HCT116 (cell line): Measurements from ENCODE around the gene GAMT. TPM values are rescaled to one million over a fixed set of nuclear protein-coding genes. Genes with fewer than 3 reads are reported as not detected.
A peak's percentile ranks its signal among the peaks of the same experiment; 100 is the strongest.

ENCODE experiments used
- ATAC-seq: fragments of 200-7000 bp; cut with Tn5 transposase; 2 replicates; pipeline ENCODE4 v1.9.1; 2020; ENCODE audit warnings: mild to moderate bottlenecking, moderate library complexity
- BruUV-seq: library from RNA; stranded (reverse); fragments of 400-500 nt; replicated peaks from 2 replicates; lab custom pipeline; 2021; lab: Mats Ljungman, UMichigan
- CTCF ChIA-PET: fragments of 300-600 bp; sonication (Branson Sonifier 250); formaldehyde crosslinking; loops from one replicate; lab custom pipeline; 2021; ENCODE audit warnings: antibody characterized with exemption; lab: Charles Lee
- POLR2A ChIA-PET: fragments of 300-600, 350-600 bp; sonication (Branson Sonifier 250); formaldehyde crosslinking; loops from one replicate; lab custom pipeline; 2021; ENCODE audit warnings: antibody characterized with exemption; lab: Charles Lee
- RAD21 ChIA-PET, 2 experiments: fragments of 300-600 bp; sonication (Branson Sonifier 250); formaldehyde crosslinking; loops; one replicate each; lab custom pipeline; 2023; ENCODE audit warnings: low total read pairs in 2 of 2; ENCODE audit not compliant: uncharacterized antibody in 2 of 2, unreplicated experiment in 2 of 2, low non-redundant PET in 1 of 2; lab: Charles Lee
- DNase-seq: peaks from one replicate; pipeline ENCODE4 v3.0.0-alpha.2; 2010; ENCODE audit warnings: low read depth, low spot score
- H2AFZ ChIP-seq: fragments of 200-600 bp; shearing (Covaris generic), sonication (generic); 2 replicates; pipeline ENCODE4 v1.6.1; 2017; ENCODE audit warnings: low read depth, mixed run types, mixed read lengths, antibody characterized with exemption, low read length; ENCODE audit not compliant: poor library complexity, severe bottlenecking
- H3K27ac ChIP-seq: 2 replicates; pipeline ENCODE4 v1.5.1; 2012; ENCODE audit warnings: low read depth, low read length
- H3K27me3 ChIP-seq: fragments of 200-600 bp; sonication (generic); 2 replicates; pipeline ENCODE4 v1.6.1; 2016; ENCODE audit warnings: mixed run types, low read length, mixed read lengths; ENCODE audit not compliant: insufficient read depth
- H3K36me3 ChIP-seq, 2 experiments: fragments of 200-500 bp in 1 of 2; fragments of 200-600 bp in 1 of 2; sonication (Bioruptor generic) in 1 of 2; sonication (generic) in 1 of 2; 2 replicates each; pipeline versions ENCODE4 v1.5.1 to v1.6.1; 2014 to 2016; ENCODE audit warnings: low read length in 2 of 2, inconsistent platforms in 1 of 2, mixed read lengths in 1 of 2, mixed run types in 1 of 2; ENCODE audit not compliant: insufficient read depth in 2 of 2, control insufficient read depth in 1 of 2
- H3K4me1 ChIP-seq, 2 experiments: fragments of 200-600 bp in 1 of 2; sonication (generic) in 1 of 2; 2 replicates each; pipeline versions ENCODE4 v1.5.1 to v1.6.1; 2012 to 2017; ENCODE audit warnings: low read length in 2 of 2, inconsistent platforms in 1 of 2, mild to moderate bottlenecking in 1 of 2, mixed read lengths in 1 of 2, mixed run types in 1 of 2, moderate library complexity in 1 of 2; ENCODE audit not compliant: insufficient read depth in 2 of 2, control insufficient read depth in 1 of 2
- H3K4me2 ChIP-seq: fragments of 200-600 bp; sonication (generic); 2 replicates; pipeline ENCODE4 v1.6.1; 2017; ENCODE audit warnings: mixed run types, low read length, mixed read lengths
- H3K4me3 ChIP-seq, 2 experiments: fragments of 200-600 bp in 1 of 2; sonication (generic) in 1 of 2; replicated peaks in 1 of 2; 2 replicates each; pipeline ENCODE4 v1.5.1; 2011 to 2016; ENCODE audit warnings: low read length in 2 of 2, control low read depth in 1 of 2, low read depth in 1 of 2, mild to moderate bottlenecking in 1 of 2, mixed read lengths in 1 of 2, mixed run types in 1 of 2
- H3K79me2 ChIP-seq: fragments of 200-600 bp; sonication (generic); 2 replicates; pipeline ENCODE4 v1.6.1; 2017; ENCODE audit warnings: mild to moderate bottlenecking, mixed run types, low read length, moderate library complexity, mixed read lengths; ENCODE audit not compliant: insufficient read depth
- H3K9ac ChIP-seq: fragments of 200-600 bp; sonication (generic); 2 replicates; pipeline ENCODE4 v1.6.1; 2016; ENCODE audit warnings: low read length, mixed read lengths
- H3K9me2 ChIP-seq: fragments of 200-600 bp; sonication (generic), shearing (Covaris generic); 2 replicates; pipeline ENCODE4 v1.6.1; 2017; ENCODE audit warnings: mixed run types, mild to moderate bottlenecking, moderate library complexity; ENCODE audit not compliant: insufficient read depth
- H3K9me3 ChIP-seq, 2 experiments: fragments of 200-500 bp in 1 of 2; fragments of 200-600 bp in 1 of 2; sonication (Bioruptor generic) in 1 of 2; sonication (generic) in 1 of 2; 2 replicates each; pipeline ENCODE4 v1.6.1; 2014 to 2017; ENCODE audit warnings: low read length in 2 of 2, mixed read lengths in 2 of 2, inconsistent platforms in 1 of 2, low read depth in 1 of 2, mild to moderate bottlenecking in 1 of 2, mixed run types in 1 of 2, moderate library complexity in 1 of 2; ENCODE audit not compliant: control insufficient read depth in 1 of 2, insufficient read depth in 1 of 2
- H4K20me1 ChIP-seq: fragments of 200-600 bp; sonication (generic), shearing (Covaris generic); 2 replicates; pipeline ENCODE4 v1.6.1; 2017; ENCODE audit warnings: mixed run types, mild to moderate bottlenecking, moderate library complexity; ENCODE audit not compliant: insufficient read depth
- ATF3 ChIP-seq: IDR thresholded peaks from 2 replicates; pipeline ENCODE4 v1.6.1; 2012
- CEBPB ChIP-seq: IDR thresholded peaks from 2 replicates; pipeline ENCODE4 v1.6.1; 2012; ENCODE audit warnings: low read depth
- MAX ChIP-seq: IDR thresholded peaks from 2 replicates; pipeline ENCODE4 v1.6.1; 2012
- SIN3A ChIP-seq: IDR thresholded peaks from 2 replicates; pipeline ENCODE4 v1.6.1; 2012; ENCODE audit warnings: low read depth
- intact Hi-C: fragments of 100-400 bp; cut with micrococcal nuclease; formaldehyde crosslinking; loops from 2 replicates; pipeline ENCODE4 v1.10.0; 2022
- total RNA-seq: library from RNA; stranded (reverse); gene quantifications from one replicate; pipeline ENCODE4 v1.2.1, GENCODE V29; 2021; ENCODE audit not compliant: unreplicated experiment

GAMT gene
- total RNA-seq, 1 experiment from 2014 or later, result 102 TPM

GRCh38 chr19:1402411-1403070 lies 1.2 kb upstream of the GAMT start:
- Histone ChIP-seq H4K20me1 (no peaks in the 10 kb centered on the region), H3K79me2 (peaks cover 14% of the 10 kb centered on the region), H2AFZ (no peak overlapping the region), H3K9me2 (no peaks in the 10 kb centered on the region), H3K9ac (no peak overlapping the region), H3K4me1 (peaks cover 16 to 45% of the 10 kb centered on the region in 2 experiments), H3K4me2 (peak overlapping the region; percentile 29)
- intact Hi-C loops, result loop anchor here (10.0 kb wide), 1 partner anchor 128 kb away; the partner anchor contains the start of gene FAM174C
- RAD21 ChIA-PET, result no interaction called here
- CTCF ChIA-PET, result no interaction called here
- POLR2A ChIA-PET, result interaction anchor here (0.9 kb wide), 1 partner anchor 20 kb away, joined by 3 read pairs; no protein-coding TSS in a partner anchor
- no TSS peak for BruUV-seq
- TF ChIP-seq MAX (peak; percentile 29; the same call in 1 of the 2 replicates), CEBPB (no peak)
- TF ChIP-seq, all 23 proteins: peak for 1
- ATAC-seq (no peak), DNase-seq (no peak)
- H3K36me3 ChIP-seq, result peaks cover 0 to 6% of the 10 kb centered on the region in 2 experiments; a peak in 2 of 4 replicates
- 0 out of 2 replicates have a peak overlapping the region, but pooled peaks have one; percentile 30 for H3K27ac ChIP-seq
- 0 out of 4 replicates have a peak overlapping the region, but pooled peaks of 1 of the 2 experiments have one; percentile 7 for H3K4me3 ChIP-seq
- no peaks in the 10 kb centered on the region for H3K27me3 ChIP-seq
- no peaks in the 10 kb centered on the region for H3K9me3 ChIP-seq

- intact Hi-C loops, result loop anchor here (10.0 kb wide), 1 partner anchor 127 kb away; the partner anchor contains the start of gene FAM174C
Measured at GRCh38 chr19:1401889-1402217, 511 bp upstream of the GAMT start.

More at GRCh38 chr19:1401889-1402217, 511 bp upstream of the GAMT start:
- ChIA-PET RAD21 (no interaction called here), CTCF (no interaction called here), POLR2A (no interaction called here)
- BruUV-seq, result no TSS peak
- Histone ChIP-seq H3K4me2 (peak overlapping the region; percentile 99), H3K9me3 (no peaks in the 10 kb centered on the region), H3K4me1 (peaks cover 16 to 49% of the 10 kb centered on the region in 2 experiments), H3K36me3 (peaks cover 0 to 6% of the 10 kb centered on the region in 2 experiments; a peak in 2 of 4 replicates), H3K79me2 (peaks cover 14% of the 10 kb centered on the region), H2AFZ (peak overlapping the region; percentile 26), H3K9me2 (no peaks in the 10 kb centered on the region), H4K20me1 (no peaks in the 10 kb centered on the region), H3K27me3 (no peaks in the 10 kb centered on the region), H3K4me3 (peak overlapping the region; percentile 36 to 96), H3K9ac (peak overlapping the region; percentile 89), H3K27ac (peak overlapping the region; percentile 91)
- TF ChIP-seq SIN3A (no peak), ATF3 (no peak)
- no peak for DNase-seq
- ATAC-seq, result no peak
